ENCODE measurements around the gene KCNK2. TPM values are rescaled to one million over a fixed set of nuclear protein-coding genes. Genes with fewer than 3 reads are reported as not detected.
A peak's percentile ranks its signal among the peaks of the same experiment; 100 is the strongest.

Gene KCNK2
- total and polyA plus RNA-seq, 2 experiments from 2014 or later: 0.07 to 0.24 TPM

GRCh38 chr1:215146240-215146975, 63.9 kb downstream of the KCNK2 start:
- Histone ChIP-seq H3K27me3 (ENCODE audit: insufficient read depth) (no peaks in the 10 kb centered on the region), H3K36me3 (ENCODE audit: insufficient read depth) (no peaks in the 10 kb centered on the region), H3K9me2 (ENCODE audit: insufficient read depth) (no peaks in the 10 kb centered on the region), H3K4me2 (no peak overlapping the region), H3K27ac (ENCODE audit: low read depth) (no peak overlapping the region), H3K79me2 (replicated peaks; ENCODE audit: insufficient read depth) (no peaks in the 10 kb centered on the region), H3K4me3 (no peak overlapping the region), H3F3A (replicated peaks; ENCODE audit: low read depth) (no peaks in the 10 kb centered on the region), H3K4me1 (ENCODE audit: insufficient read depth) (no peaks in the 10 kb centered on the region), H2AFZ (no peak overlapping the region), H4K20me1 (replicated peaks; ENCODE audit: insufficient read depth) (no peaks in the 10 kb centered on the region)
- no peaks in the 10 kb centered on the region for H3K4me1 Mint-ChIP-seq
- H3K4me3 Mint-ChIP-seq: no peak overlapping the region
- ATAC-seq (no peak), DNase-seq (ENCODE audit: low spot score) (peak; percentile 57)
- TF ChIP-seq ZNF331 (CRISPR knock-in tag; IDR thresholded peaks at IDR 0.05; ENCODE audit: low read depth): no peak
- TF ChIP-seq, protein P1, sequence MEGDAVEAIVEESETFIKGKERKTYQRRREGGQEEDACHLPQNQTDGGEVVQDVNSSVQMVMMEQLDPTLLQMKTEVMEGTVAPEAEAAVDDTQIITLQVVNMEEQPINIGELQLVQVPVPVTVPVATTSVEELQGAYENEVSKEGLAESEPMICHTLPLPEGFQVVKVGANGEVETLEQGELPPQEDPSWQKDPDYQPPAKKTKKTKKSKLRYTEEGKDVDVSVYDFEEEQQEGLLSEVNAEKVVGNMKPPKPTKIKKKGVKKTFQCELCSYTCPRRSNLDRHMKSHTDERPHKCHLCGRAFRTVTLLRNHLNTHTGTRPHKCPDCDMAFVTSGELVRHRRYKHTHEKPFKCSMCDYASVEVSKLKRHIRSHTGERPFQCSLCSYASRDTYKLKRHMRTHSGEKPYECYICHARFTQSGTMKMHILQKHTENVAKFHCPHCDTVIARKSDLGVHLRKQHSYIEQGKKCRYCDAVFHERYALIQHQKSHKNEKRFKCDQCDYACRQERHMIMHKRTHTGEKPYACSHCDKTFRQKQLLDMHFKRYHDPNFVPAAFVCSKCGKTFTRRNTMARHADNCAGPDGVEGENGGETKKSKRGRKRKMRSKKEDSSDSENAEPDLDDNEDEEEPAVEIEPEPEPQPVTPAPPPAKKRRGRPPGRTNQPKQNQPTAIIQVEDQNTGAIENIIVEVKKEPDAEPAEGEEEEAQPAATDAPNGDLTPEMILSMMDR (conservative IDR thresholded peaks at IDR 0.05; ENCODE audit: low read depth in 2 of 2): peak; percentile 61 to 73
- no peak overlapping the region for H3K27ac Mint-ChIP-seq
- H3K9me3 Mint-ChIP-seq: peaks cover 7% of the 10 kb centered on the region; the same call in 2 of the 3 replicates
- H3K36me3 Mint-ChIP-seq (ENCODE audit: low read depth): no peaks in the 10 kb centered on the region
- H3K27me3 Mint-ChIP-seq (ENCODE audit: insufficient read depth, low read depth, poor library complexity): no peaks in the 10 kb centered on the region

GRCh38 chr1:215147024-215147423, 64.5 kb downstream of the KCNK2 start:
- H3K9me3 Mint-ChIP-seq: peaks cover 4% of the 10 kb centered on the region; the same call in 1 of the 3 replicates
- no peak for TF ChIP-seq ZNF331 (CRISPR knock-in tag; IDR thresholded peaks at IDR 0.05; ENCODE audit: low read depth)
- no peak for TF ChIP-seq EZH2phosphoT487 (IDR thresholded peaks at IDR 0.05; ENCODE audit: unreplicated experiment)
- TF ChIP-seq EZH2 (IDR thresholded peaks at IDR 0.05; ENCODE audit: low read depth, unreplicated experiment): no peak
- TF ChIP-seq NANOG (IDR thresholded peaks at IDR 0.05; ENCODE audit: borderline replicate concordance): no peak
- TF ChIP-seq, protein P2, sequence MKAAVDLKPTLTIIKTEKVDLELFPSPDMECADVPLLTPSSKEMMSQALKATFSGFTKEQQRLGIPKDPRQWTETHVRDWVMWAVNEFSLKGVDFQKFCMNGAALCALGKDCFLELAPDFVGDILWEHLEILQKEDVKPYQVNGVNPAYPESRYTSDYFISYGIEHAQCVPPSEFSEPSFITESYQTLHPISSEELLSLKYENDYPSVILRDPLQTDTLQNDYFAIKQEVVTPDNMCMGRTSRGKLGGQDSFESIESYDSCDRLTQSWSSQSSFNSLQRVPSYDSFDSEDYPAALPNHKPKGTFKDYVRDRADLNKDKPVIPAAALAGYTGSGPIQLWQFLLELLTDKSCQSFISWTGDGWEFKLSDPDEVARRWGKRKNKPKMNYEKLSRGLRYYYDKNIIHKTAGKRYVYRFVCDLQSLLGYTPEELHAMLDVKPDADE (IDR thresholded peaks at IDR 0.05): no peak
- TF ChIP-seq STAT1 (IDR thresholded peaks at IDR 0.05; ENCODE audit: unreplicated experiment): no peak
- TF ChIP-seq JUNB (IDR thresholded peaks at IDR 0.05; ENCODE audit: unreplicated experiment): no peak
- TF ChIP-seq, protein P3, sequence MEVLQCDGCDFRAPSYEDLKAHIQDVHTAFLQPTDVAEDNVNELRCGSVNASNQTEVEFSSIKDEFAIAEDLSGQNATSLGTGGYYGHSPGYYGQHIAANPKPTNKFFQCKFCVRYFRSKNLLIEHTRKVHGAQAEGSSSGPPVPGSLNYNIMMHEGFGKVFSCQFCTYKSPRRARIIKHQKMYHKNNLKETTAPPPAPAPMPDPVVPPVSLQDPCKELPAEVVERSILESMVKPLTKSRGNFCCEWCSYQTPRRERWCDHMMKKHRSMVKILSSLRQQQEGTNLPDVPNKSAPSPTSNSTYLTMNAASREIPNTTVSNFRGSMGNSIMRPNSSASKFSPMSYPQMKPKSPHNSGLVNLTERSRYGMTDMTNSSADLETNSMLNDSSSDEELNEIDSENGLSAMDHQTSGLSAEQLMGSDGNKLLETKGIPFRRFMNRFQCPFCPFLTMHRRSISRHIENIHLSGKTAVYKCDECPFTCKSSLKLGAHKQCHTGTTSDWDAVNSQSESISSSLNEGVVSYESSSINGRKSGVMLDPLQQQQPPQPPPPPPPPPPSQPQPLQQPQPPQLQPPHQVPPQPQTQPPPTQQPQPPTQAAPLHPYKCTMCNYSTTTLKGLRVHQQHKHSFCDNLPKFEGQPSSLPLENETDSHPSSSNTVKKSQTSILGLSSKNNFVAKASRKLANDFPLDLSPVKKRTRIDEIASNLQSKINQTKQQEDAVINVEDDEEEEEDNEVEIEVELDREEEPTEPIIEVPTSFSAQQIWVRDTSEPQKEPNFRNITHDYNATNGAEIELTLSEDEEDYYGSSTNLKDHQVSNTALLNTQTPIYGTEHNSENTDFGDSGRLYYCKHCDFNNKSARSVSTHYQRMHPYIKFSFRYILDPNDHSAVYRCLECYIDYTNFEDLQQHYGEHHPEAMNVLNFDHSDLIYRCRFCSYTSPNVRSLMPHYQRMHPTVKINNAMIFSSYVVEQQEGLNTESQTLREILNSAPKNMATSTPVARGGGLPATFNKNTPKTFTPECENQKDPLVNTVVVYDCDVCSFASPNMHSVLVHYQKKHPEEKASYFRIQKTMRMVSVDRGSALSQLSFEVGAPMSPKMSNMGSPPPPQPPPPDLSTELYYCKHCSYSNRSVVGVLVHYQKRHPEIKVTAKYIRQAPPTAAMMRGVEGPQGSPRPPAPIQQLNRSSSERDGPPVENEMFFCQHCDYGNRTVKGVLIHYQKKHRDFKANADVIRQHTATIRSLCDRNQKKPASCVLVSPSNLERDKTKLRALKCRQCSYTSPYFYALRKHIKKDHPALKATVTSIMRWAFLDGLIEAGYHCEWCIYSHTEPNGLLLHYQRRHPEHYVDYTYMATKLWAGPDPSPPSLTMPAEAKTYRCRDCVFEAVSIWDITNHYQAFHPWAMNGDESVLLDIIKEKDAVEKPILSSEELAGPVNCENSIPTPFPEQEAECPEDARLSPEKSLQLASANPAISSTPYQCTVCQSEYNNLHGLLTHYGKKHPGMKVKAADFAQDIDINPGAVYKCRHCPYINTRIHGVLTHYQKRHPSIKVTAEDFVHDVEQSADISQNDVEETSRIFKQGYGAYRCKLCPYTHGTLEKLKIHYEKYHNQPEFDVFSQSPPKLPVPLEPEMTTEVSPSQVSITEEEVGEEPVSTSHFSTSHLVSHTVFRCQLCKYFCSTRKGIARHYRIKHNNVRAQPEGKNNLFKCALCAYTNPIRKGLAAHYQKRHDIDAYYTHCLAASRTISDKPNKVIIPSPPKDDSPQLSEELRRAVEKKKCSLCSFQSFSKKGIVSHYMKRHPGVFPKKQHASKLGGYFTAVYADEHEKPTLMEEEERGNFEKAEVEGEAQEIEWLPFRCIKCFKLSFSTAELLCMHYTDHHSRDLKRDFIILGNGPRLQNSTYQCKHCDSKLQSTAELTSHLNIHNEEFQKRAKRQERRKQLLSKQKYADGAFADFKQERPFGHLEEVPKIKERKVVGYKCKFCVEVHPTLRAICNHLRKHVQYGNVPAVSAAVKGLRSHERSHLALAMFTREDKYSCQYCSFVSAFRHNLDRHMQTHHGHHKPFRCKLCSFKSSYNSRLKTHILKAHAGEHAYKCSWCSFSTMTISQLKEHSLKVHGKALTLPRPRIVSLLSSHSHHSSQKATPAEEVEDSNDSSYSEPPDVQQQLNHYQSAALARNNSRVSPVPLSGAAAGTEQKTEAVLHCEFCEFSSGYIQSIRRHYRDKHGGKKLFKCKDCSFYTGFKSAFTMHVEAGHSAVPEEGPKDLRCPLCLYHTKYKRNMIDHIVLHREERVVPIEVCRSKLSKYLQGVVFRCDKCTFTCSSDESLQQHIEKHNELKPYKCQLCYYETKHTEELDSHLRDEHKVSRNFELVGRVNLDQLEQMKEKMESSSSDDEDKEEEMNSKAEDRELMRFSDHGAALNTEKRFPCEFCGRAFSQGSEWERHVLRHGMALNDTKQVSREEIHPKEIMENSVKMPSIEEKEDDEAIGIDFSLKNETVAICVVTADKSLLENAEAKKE (CRISPR knock-in tag; IDR thresholded peaks at IDR 0.05): no peak
- no peak for TF ChIP-seq POLR2AphosphoS5 (IDR thresholded peaks at IDR 0.05; ENCODE audit: low read depth)
- TF ChIP-seq CREB1 (CRISPR knock-in tag; IDR thresholded peaks at IDR 0.05; ENCODE audit: low read depth): no peak
- TF ChIP-seq ZNF114 (CRISPR knock-in tag; IDR thresholded peaks at IDR 0.05): no peak

More at GRCh38 chr1:215147024-215147423, 64.5 kb downstream of the KCNK2 start:
- H3K27ac ChIP-seq (ENCODE audit: low read depth): no peak overlapping the region
- Mint-ChIP-seq H3K4me1 (no peaks in the 10 kb centered on the region; the same call in 2 of the 3 replicates), H3K4me3 (no peak overlapping the region), H3K36me3 (ENCODE audit: low read depth) (no peaks in the 10 kb centered on the region), H3K27me3 (ENCODE audit: insufficient read depth, low read depth, poor library complexity) (no peaks in the 10 kb centered on the region), H3K27ac (no peak overlapping the region)
- no peaks in the 10 kb centered on the region for H3K9me2 ChIP-seq (ENCODE audit: insufficient read depth)
- ATAC-seq (no peak), DNase-seq (ENCODE audit: low spot score) (no peak)
- no peaks in the 10 kb centered on the region for H3K4me1 ChIP-seq (ENCODE audit: insufficient read depth)
- H3F3A ChIP-seq (replicated peaks; ENCODE audit: low read depth): no peaks in the 10 kb centered on the region
- no peaks in the 10 kb centered on the region for H3K79me2 ChIP-seq (replicated peaks; ENCODE audit: insufficient read depth)
- H4K20me1 ChIP-seq (replicated peaks; ENCODE audit: insufficient read depth): no peaks in the 10 kb centered on the region
- no peak overlapping the region for H3K4me3 ChIP-seq
- no peaks in the 10 kb centered on the region for H3K36me3 ChIP-seq (ENCODE audit: insufficient read depth)
- no peaks in the 10 kb centered on the region for H3K27me3 ChIP-seq (ENCODE audit: insufficient read depth)
- H3K4me2 ChIP-seq: no peak overlapping the region
- H2AFZ ChIP-seq: no peak overlapping the region

Data from GM23338 (cell line).